HCT116 (cell line): ENCODE results near the gene NAALADL2.
A peak's percentile ranks its signal among the peaks of the same experiment; 100 is the strongest.

Experiments
- CEBPB ChIP-seq: IDR thresholded peaks from 2 replicates; pipeline ENCODE4 v1.6.1; 2012; ENCODE audit warnings: low read depth
- EZH2 ChIP-seq: fragments of 200-600 bp; sonication (generic); IDR thresholded peaks from 2 replicates; pipeline ENCODE4 v1.6.1; 2017; ENCODE audit warnings: antibody characterized with exemption, mixed run types
- EZH2phosphoT487 ChIP-seq: fragments of 200-600 bp; IDR thresholded peaks from 2 replicates; pipeline ENCODE4 v1.6.1; 2018; ENCODE audit warnings: antibody characterized with exemption, borderline replicate concordance
- FOSL1 ChIP-seq: IDR thresholded peaks from 2 replicates; pipeline ENCODE4 v1.6.1; 2012; ENCODE audit warnings: low read depth
- POLR2A ChIP-seq: IDR thresholded peaks from 2 replicates; pipeline ENCODE4 v1.7.0; 2011; ENCODE audit warnings: borderline replicate concordance; ENCODE audit not compliant: insufficient read depth, insufficient read length; ENCODE audit errors: extremely low read depth
- POLR2AphosphoS5 ChIP-seq: IDR thresholded peaks from 2 replicates; pipeline ENCODE4 v1.6.1; 2011; ENCODE audit warnings: mild to moderate bottlenecking, low read depth, low read length, moderate library complexity
- RAD21 ChIP-seq: IDR thresholded peaks from 2 replicates; pipeline ENCODE4 v1.6.1; 2012; ENCODE audit warnings: low read depth, mild to moderate bottlenecking
- SIN3A ChIP-seq: IDR thresholded peaks from 2 replicates; pipeline ENCODE4 v1.6.1; 2012; ENCODE audit warnings: low read depth
- SP1 ChIP-seq: IDR thresholded peaks from 2 replicates; pipeline ENCODE4 v1.6.1; 2012; ENCODE audit warnings: low read depth
- TCF7L2 ChIP-seq: IDR thresholded peaks from 2 replicates; pipeline ENCODE4 v1.7.0; 2011; ENCODE audit warnings: borderline replicate concordance, inconsistent platforms; ENCODE audit not compliant: insufficient read depth, insufficient read length; ENCODE audit errors: extremely low read depth
- YY1 ChIP-seq: IDR thresholded peaks from 2 replicates; pipeline ENCODE4 v1.6.1; 2011; ENCODE audit warnings: low read length, low read depth, moderate library complexity, mild to moderate bottlenecking; ENCODE audit not compliant: insufficient replicate concordance; ENCODE audit errors: extremely low read depth
- ZNF274 ChIP-seq: fragments of 200-500 bp; sonication (Bioruptor generic); IDR thresholded peaks from 2 replicates; pipeline ENCODE4 v1.6.1; 2014; ENCODE audit warnings: mild to moderate bottlenecking, low read depth, low read length, inconsistent platforms
- TF ChIP-seq, protein P1 (sequence below), 3 experiments: fragments of 200-600 bp in 1 of 3; sonication (generic) in 1 of 3; IDR thresholded peaks in 2 of 3; conservative IDR thresholded peaks in 1 of 3; 2 replicates each; pipeline ENCODE4 v1.5.1; 2012 to 2017; ENCODE audit warnings: low read depth in 2 of 3, low read length in 2 of 3, antibody characterized with exemption in 1 of 3, borderline replicate concordance in 1 of 3, control low read depth in 1 of 3, mild to moderate bottlenecking in 1 of 3, mixed read lengths in 1 of 3, mixed run types in 1 of 3, moderate library complexity in 1 of 3; ENCODE audit not compliant: insufficient read depth in 1 of 3
- TF ChIP-seq, protein P2 (sequence below): IDR thresholded peaks from 2 replicates; pipeline ENCODE4 v1.6.1; 2012

DNA sequence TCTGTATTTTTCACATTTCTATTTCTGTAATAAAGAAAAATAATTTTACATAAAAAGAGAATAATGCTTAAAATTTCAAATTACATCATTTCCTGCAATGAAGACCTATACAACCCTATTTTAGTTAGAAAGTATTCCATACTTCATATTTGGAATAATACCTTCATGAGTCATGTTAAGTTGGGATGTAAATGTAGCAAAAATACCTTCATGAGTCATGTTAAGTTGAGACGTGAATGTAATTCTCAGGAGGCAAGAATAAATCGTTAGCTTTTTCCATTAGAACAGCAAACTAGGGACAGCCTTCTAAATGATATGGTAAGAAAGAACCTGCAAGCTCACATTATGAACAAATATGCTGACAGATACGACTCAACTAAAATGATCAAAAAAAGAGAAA lies 91.9 kb downstream of the NAALADL2 start:
- TF ChIP-seq, protein P1, sequence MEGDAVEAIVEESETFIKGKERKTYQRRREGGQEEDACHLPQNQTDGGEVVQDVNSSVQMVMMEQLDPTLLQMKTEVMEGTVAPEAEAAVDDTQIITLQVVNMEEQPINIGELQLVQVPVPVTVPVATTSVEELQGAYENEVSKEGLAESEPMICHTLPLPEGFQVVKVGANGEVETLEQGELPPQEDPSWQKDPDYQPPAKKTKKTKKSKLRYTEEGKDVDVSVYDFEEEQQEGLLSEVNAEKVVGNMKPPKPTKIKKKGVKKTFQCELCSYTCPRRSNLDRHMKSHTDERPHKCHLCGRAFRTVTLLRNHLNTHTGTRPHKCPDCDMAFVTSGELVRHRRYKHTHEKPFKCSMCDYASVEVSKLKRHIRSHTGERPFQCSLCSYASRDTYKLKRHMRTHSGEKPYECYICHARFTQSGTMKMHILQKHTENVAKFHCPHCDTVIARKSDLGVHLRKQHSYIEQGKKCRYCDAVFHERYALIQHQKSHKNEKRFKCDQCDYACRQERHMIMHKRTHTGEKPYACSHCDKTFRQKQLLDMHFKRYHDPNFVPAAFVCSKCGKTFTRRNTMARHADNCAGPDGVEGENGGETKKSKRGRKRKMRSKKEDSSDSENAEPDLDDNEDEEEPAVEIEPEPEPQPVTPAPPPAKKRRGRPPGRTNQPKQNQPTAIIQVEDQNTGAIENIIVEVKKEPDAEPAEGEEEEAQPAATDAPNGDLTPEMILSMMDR (IDR thresholded peaks at IDR 0.05 in 2 of 3, conservative IDR thresholded peaks at IDR 0.05 in 1 of 3; ENCODE audit: borderline replicate concordance in 1 of 3, insufficient read depth in 1 of 3, low read depth in 2 of 3, low read length in 2 of 3), result no peak
- no peak for TF ChIP-seq POLR2A
- no peak for TF ChIP-seq EZH2
- TF ChIP-seq FOSL1, result peak; percentile 58; the same call in 1 of the 2 replicates
- no peak for TF ChIP-seq CEBPB
- TF ChIP-seq, protein P2, sequence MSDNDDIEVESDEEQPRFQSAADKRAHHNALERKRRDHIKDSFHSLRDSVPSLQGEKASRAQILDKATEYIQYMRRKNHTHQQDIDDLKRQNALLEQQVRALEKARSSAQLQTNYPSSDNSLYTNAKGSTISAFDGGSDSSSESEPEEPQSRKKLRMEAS, result no peak
- no peak for TF ChIP-seq YY1
- no peak for TF ChIP-seq POLR2AphosphoS5
- no peak for TF ChIP-seq EZH2phosphoT487
- TF ChIP-seq SIN3A, result no peak
- no peak for TF ChIP-seq TCF7L2
- TF ChIP-seq SP1, result no peak
- no peak for TF ChIP-seq RAD21
- TF ChIP-seq ZNF274, result no peak
